Astrocyte (in vitro differentiated cells and primary cell): ENCODE measurements around the gene MUC5AC. TPM values are rescaled to one million over a fixed set of nuclear protein-coding genes. Genes with fewer than 3 reads are reported as not detected.

Experiments
- DNase-seq: peaks from one replicate; pipeline ENCODE4 v3.0.0-alpha.2; 2010; ENCODE audit warnings: low read depth
- FAIRE-seq: peaks from 2 replicates; lab custom pipeline; 2011; peaks lifted over from hg19 to GRCh38; lab: Jason Lieb, UNC
- H2AFZ ChIP-seq: 2 replicates; pipeline ENCODE4 v1.6.0; 2012; ENCODE audit warnings: low read depth, low read length, inconsistent platforms
- H3K27ac ChIP-seq: 2 replicates; pipeline ENCODE4 v1.5.1; 2011; ENCODE audit warnings: low read depth, low read length, inconsistent platforms
- H3K27me3 ChIP-seq: 2 replicates; pipeline ENCODE4 v1.6.0; 2011; ENCODE audit warnings: low read length, inconsistent platforms; ENCODE audit not compliant: insufficient read depth
- H3K36me3 ChIP-seq: 2 replicates; pipeline ENCODE4 v1.5.1; 2011; ENCODE audit warnings: low read length, inconsistent platforms; ENCODE audit not compliant: insufficient read depth
- H3K4me1 ChIP-seq: 2 replicates; pipeline ENCODE4 v1.5.1; 2011; ENCODE audit warnings: low read length, inconsistent platforms; ENCODE audit not compliant: insufficient read depth
- H3K4me2 ChIP-seq: 2 replicates; pipeline ENCODE4 v1.6.0; 2012; ENCODE audit warnings: low read length, inconsistent platforms
- H3K4me3 ChIP-seq: 2 replicates; pipeline ENCODE4 v1.5.1; 2011; ENCODE audit warnings: low read depth, mild to moderate bottlenecking, low read length, inconsistent platforms; ENCODE audit not compliant: insufficient read depth
- H3K79me2 ChIP-seq: 2 replicates; pipeline ENCODE4 v1.6.0; 2012; ENCODE audit warnings: mild to moderate bottlenecking, low read length, inconsistent platforms; ENCODE audit not compliant: insufficient read depth
- H3K9ac ChIP-seq: 2 replicates; pipeline ENCODE4 v1.6.0; 2012; ENCODE audit warnings: mild to moderate bottlenecking, low read length, inconsistent platforms
- H3K9me3 ChIP-seq: 2 replicates; pipeline ENCODE4 v1.5.1; 2012; ENCODE audit warnings: low read depth, mild to moderate bottlenecking, low read length, inconsistent platforms; ENCODE audit not compliant: insufficient read depth
- H4K20me1 ChIP-seq: 2 replicates; pipeline ENCODE4 v1.6.0; 2012; ENCODE audit warnings: low read length, inconsistent platforms; ENCODE audit not compliant: insufficient read depth
- H3K27ac Mint-ChIP-seq: one replicate; pipeline ENCODE4 v1.8.0; 2021; ENCODE audit warnings: mild to moderate bottlenecking, mixed read lengths; ENCODE audit not compliant: unreplicated experiment
- H3K27me3 Mint-ChIP-seq: one replicate; pipeline ENCODE4 v1.8.0; 2021; ENCODE audit warnings: low read depth, mixed read lengths; ENCODE audit not compliant: unreplicated experiment
- H3K36me3 Mint-ChIP-seq: one replicate; pipeline ENCODE4 v1.8.0; 2021; ENCODE audit warnings: low read depth, mixed read lengths; ENCODE audit not compliant: unreplicated experiment
- H3K4me1 Mint-ChIP-seq: one replicate; pipeline ENCODE4 v1.8.0; 2021; ENCODE audit warnings: low read depth, mixed read lengths; ENCODE audit not compliant: unreplicated experiment
- H3K4me3 Mint-ChIP-seq: one replicate; pipeline ENCODE4 v1.8.0; 2021; ENCODE audit warnings: mild to moderate bottlenecking, moderate library complexity, mixed read lengths; ENCODE audit not compliant: unreplicated experiment
- H3K9me3 Mint-ChIP-seq: one replicate; pipeline ENCODE4 v1.8.0; 2021; ENCODE audit warnings: mild to moderate bottlenecking, mixed read lengths; ENCODE audit not compliant: unreplicated experiment
- CTCF ChIP-seq: IDR thresholded peaks from 2 replicates; pipeline ENCODE4 v1.5.1; 2011; ENCODE audit warnings: low read depth, mild to moderate bottlenecking, inconsistent platforms, low read length, moderate library complexity; ENCODE audit not compliant: insufficient read depth
- EZH2 ChIP-seq: IDR thresholded peaks from 2 replicates; pipeline ENCODE4 v1.6.1; 2012; ENCODE audit warnings: mild to moderate bottlenecking, low read length, inconsistent platforms; ENCODE audit not compliant: insufficient read depth
- total RNA-seq: library from RNA; stranded (reverse); gene quantifications from 2 replicates; pipeline ENCODE4 v1.2.1, GENCODE V29; 2021

MUC5AC gene
- total RNA-seq, 1 donor from 2014 or later = not detected

- Histone ChIP-seq H3K4me3 (no peak overlapping the region), H3K9me3 (no peaks in the 10 kb centered on the region), H2AFZ (no peak overlapping the region), H3K9ac (no peak overlapping the region), H3K4me1 (no peaks in the 10 kb centered on the region), H3K4me2 (no peak overlapping the region), H4K20me1 (no peaks in the 10 kb centered on the region), H3K36me3 (no peaks in the 10 kb centered on the region), H3K27me3 (peaks cover 3% of the 10 kb centered on the region), H3K27ac (no peak overlapping the region), H3K79me2 (no peaks in the 10 kb centered on the region)
- peaks cover 37% of the 10 kb centered on the region for H3K27me3 Mint-ChIP-seq
- peaks cover 6% of the 10 kb centered on the region for H3K9me3 Mint-ChIP-seq
- H3K27ac Mint-ChIP-seq = no peak overlapping the region
- FAIRE-seq = no peak
- DNase-seq = no peak
- TF ChIP-seq CTCF (no peak), EZH2 (no peak)
- no peaks in the 10 kb centered on the region for H3K4me1 Mint-ChIP-seq
- H3K4me3 Mint-ChIP-seq = no peak overlapping the region
- H3K36me3 Mint-ChIP-seq = no peaks in the 10 kb centered on the region
Measured at GRCh38 chr11:1218788-1219445, 61.2 kb downstream of the MUC5AC start.

GRCh38 chr11:1219446-1219833, 61.7 kb downstream of the MUC5AC start:
- no peaks in the 10 kb centered on the region for H3K9me3 ChIP-seq
- H3K9ac ChIP-seq = no peak overlapping the region
- peaks cover 33% of the 10 kb centered on the region for H3K27me3 Mint-ChIP-seq
- H3K4me1 Mint-ChIP-seq = no peaks in the 10 kb centered on the region
- DNase-seq = no peak
- no peaks in the 10 kb centered on the region for H3K4me1 ChIP-seq
- H3K27ac ChIP-seq = no peak overlapping the region
- H4K20me1 ChIP-seq = no peaks in the 10 kb centered on the region
- no peak overlapping the region for H2AFZ ChIP-seq
- H3K4me3 ChIP-seq = no peak overlapping the region
- H3K79me2 ChIP-seq = no peaks in the 10 kb centered on the region
- TF ChIP-seq EZH2 (no peak), CTCF (no peak)
- no peak overlapping the region for H3K27ac Mint-ChIP-seq
- no peaks in the 10 kb centered on the region for H3K36me3 Mint-ChIP-seq
- H3K4me3 Mint-ChIP-seq = no peak overlapping the region
- no peak overlapping the region for H3K4me2 ChIP-seq
- peaks cover 3% of the 10 kb centered on the region for H3K27me3 ChIP-seq
- no peak for FAIRE-seq
- no peaks in the 10 kb centered on the region for H3K36me3 ChIP-seq
- peaks cover 3% of the 10 kb centered on the region for H3K9me3 Mint-ChIP-seq
